ENCODE measurements around the gene SURF1. TPM values are rescaled to one million over a fixed set of nuclear protein-coding genes. Genes with fewer than 3 reads are reported as not detected.
A peak's percentile ranks its signal among the peaks of the same experiment; 100 is the strongest.

The SURF1 gene
- polyA plus RNA-seq, 3 donors, result 60.5 to 140 (median 98.4) TPM

DNA sequence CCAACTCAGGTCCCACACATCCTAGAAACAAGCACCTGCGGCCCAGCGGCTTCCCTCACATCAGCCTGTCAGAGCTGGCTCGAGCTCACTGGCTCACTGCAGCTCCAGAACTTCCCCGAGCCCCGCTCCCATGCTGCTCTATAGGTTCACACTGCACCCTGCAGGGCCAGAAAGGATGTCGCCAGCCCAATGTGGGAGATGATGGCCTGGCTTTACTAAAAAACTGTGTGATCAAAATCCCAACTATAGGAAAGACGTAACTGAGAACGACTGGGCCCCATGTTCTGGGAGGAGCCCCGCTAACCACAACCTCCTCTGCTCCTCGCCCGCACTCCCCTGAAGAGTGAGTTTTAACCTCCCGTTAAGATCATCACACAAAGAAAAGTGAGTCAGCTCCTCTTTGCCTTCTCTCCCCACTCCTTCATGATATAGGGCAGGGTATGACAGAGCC lies 15.0 kb upstream of the SURF1 start:
- H3K27ac ChIP-seq (ENCODE audit: low read depth in 1 of 2, low read length in 2 of 2), result peak overlapping the region in 1 of 2 donors; percentile 59
- no peaks in the 10 kb centered on the region for H3K9me3 Mint-ChIP-seq
- H3K36me3 Mint-ChIP-seq, result peaks cover 44 to 64% of the 10 kb centered on the region in 2 donors
- no peaks in the 10 kb centered on the region for H3K27me3 Mint-ChIP-seq (ENCODE audit: low read depth in 3 of 3)
- H3K36me3 ChIP-seq (replicated peaks in 1 of 2; ENCODE audit: control insufficient read depth in 1 of 2, insufficient read depth in 2 of 2, low read length in 2 of 2), result peaks cover 48 to 63% of the 10 kb centered on the region in 2 donors
- H3K27ac Mint-ChIP-seq, result peak overlapping the region in 6 of 7 donors; percentile 18 to 89 (median 75)
- TF ChIP-seq, protein P1, sequence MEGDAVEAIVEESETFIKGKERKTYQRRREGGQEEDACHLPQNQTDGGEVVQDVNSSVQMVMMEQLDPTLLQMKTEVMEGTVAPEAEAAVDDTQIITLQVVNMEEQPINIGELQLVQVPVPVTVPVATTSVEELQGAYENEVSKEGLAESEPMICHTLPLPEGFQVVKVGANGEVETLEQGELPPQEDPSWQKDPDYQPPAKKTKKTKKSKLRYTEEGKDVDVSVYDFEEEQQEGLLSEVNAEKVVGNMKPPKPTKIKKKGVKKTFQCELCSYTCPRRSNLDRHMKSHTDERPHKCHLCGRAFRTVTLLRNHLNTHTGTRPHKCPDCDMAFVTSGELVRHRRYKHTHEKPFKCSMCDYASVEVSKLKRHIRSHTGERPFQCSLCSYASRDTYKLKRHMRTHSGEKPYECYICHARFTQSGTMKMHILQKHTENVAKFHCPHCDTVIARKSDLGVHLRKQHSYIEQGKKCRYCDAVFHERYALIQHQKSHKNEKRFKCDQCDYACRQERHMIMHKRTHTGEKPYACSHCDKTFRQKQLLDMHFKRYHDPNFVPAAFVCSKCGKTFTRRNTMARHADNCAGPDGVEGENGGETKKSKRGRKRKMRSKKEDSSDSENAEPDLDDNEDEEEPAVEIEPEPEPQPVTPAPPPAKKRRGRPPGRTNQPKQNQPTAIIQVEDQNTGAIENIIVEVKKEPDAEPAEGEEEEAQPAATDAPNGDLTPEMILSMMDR (IDR thresholded peaks at IDR 0.05), result no peak
- H3K27me3 ChIP-seq (ENCODE audit: control insufficient read depth in 2 of 2, insufficient read depth in 2 of 2, low read length in 2 of 2), result no peaks in the 10 kb centered on the region
- DNase-seq, result no peak
- no peaks in the 10 kb centered on the region for H3K9me3 ChIP-seq (replicated peaks in 1 of 2; ENCODE audit: control insufficient read depth in 1 of 2, insufficient read depth in 1 of 2, low read length in 2 of 2)
- H3K79me2 ChIP-seq (ENCODE audit: insufficient read depth, low read length), result peaks cover 95% of the 10 kb centered on the region
- peak overlapping the region; percentile 29 for H3K9ac ChIP-seq (ENCODE audit: insufficient read depth, low read length, poor library complexity, severe bottlenecking)
- WGBS (ENCODE audit: insufficient coverage), result 67% methylated on average over 3 of the region's 12 CpGs
- peaks cover 16 to 44% of the 10 kb centered on the region in 2 donors for H3K4me1 ChIP-seq (ENCODE audit: control insufficient read depth in 1 of 2, insufficient read depth in 2 of 2, low read length in 2 of 2)
- H3K4me3 ChIP-seq (replicated peaks in 1 of 3; ENCODE audit: low read depth in 2 of 3, low read length in 3 of 3), result no peak overlapping the region
- H3K4me3 Mint-ChIP-seq, result no peak overlapping the region
- peak overlapping the region; percentile 2 for H3K4me2 ChIP-seq (replicated peaks; ENCODE audit: extremely low read depth, low read length, poor library complexity, severe bottlenecking)
- H3K4me1 Mint-ChIP-seq, result peaks cover 54% of the 10 kb centered on the region
- H2AFZ ChIP-seq (ENCODE audit: insufficient read depth, low read depth, low read length, poor library complexity, severe bottlenecking), result no peak overlapping the region
- intact Hi-C loops (cut with micrococcal nuclease), result loop anchor here in 1 of 2 donors (10.0 kb wide), 1 partner anchor 336 kb away; the partner anchor contains the start of gene GTF3C5
- peaks cover 91% of the 10 kb centered on the region for H4K20me1 ChIP-seq (ENCODE audit: insufficient read depth, low read length)

DNA sequence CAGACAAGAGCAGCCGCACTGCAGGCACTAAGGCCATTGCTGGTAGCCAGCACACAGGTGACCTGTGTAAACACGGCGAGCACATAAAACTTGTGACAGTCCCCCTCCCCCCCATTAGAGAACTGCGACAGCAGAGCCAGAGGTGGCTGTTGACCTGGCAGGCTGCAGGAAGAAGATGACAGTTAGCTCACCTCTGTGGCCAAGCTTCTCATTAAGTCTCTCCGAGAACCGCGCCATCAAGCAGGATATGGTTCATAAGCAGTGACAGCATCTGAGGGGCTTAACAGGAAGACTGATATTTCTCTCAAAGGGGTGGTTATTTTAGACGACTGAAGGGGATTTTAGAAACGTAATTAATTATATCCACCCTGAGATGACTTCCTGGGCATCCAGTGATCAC lies 14.4 kb upstream of the SURF1 start:
- peaks cover 50 to 70% of the 10 kb centered on the region in 2 donors for H3K36me3 Mint-ChIP-seq
- no peaks in the 10 kb centered on the region for H3K9me3 ChIP-seq (replicated peaks in 1 of 2; ENCODE audit: control insufficient read depth in 1 of 2, insufficient read depth in 1 of 2, low read length in 2 of 2)
- TF ChIP-seq, protein P1 (IDR thresholded peaks at IDR 0.05), result no peak
- H3K36me3 ChIP-seq (replicated peaks in 1 of 2; ENCODE audit: control insufficient read depth in 1 of 2, insufficient read depth in 2 of 2, low read length in 2 of 2), result peaks cover 54 to 69% of the 10 kb centered on the region in 2 donors
- peak overlapping the region in 1 of 2 donors; percentile 59 for H3K27ac ChIP-seq (ENCODE audit: low read depth in 1 of 2, low read length in 2 of 2)
- peaks cover 54% of the 10 kb centered on the region for H3K4me1 Mint-ChIP-seq
- peak overlapping the region in 3 of 7 donors; percentile 18 to 89 (median 47) for H3K27ac Mint-ChIP-seq
- no peak overlapping the region for H2AFZ ChIP-seq (ENCODE audit: insufficient read depth, low read depth, low read length, poor library complexity, severe bottlenecking)
- peaks cover 97% of the 10 kb centered on the region for H4K20me1 ChIP-seq (ENCODE audit: insufficient read depth, low read length)
- H3K4me3 Mint-ChIP-seq, result no peak overlapping the region
- DNase-seq, result no peak
- H3K79me2 ChIP-seq (ENCODE audit: insufficient read depth, low read length), result peaks cover 100% of the 10 kb centered on the region
- H3K27me3 ChIP-seq (ENCODE audit: control insufficient read depth in 2 of 2, insufficient read depth in 2 of 2, low read length in 2 of 2), result no peaks in the 10 kb centered on the region
- H3K4me3 ChIP-seq (replicated peaks in 1 of 3; ENCODE audit: low read depth in 2 of 3, low read length in 3 of 3), result no peak overlapping the region
- intact Hi-C loops (cut with micrococcal nuclease), result loop anchor here in 1 of 2 donors (10.0 kb wide), 1 partner anchor 336 kb away; the partner anchor contains the start of gene GTF3C5
- H3K4me2 ChIP-seq (replicated peaks; ENCODE audit: extremely low read depth, low read length, poor library complexity, severe bottlenecking), result no peak overlapping the region
- H3K9ac ChIP-seq (ENCODE audit: insufficient read depth, low read length, poor library complexity, severe bottlenecking), result peak overlapping the region; percentile 29
- H3K4me1 ChIP-seq (ENCODE audit: control insufficient read depth in 1 of 2, insufficient read depth in 2 of 2, low read length in 2 of 2), result peaks cover 15 to 42% of the 10 kb centered on the region in 2 donors
- H3K27me3 Mint-ChIP-seq (ENCODE audit: low read depth in 3 of 3), result no peaks in the 10 kb centered on the region
- 80% methylated on average over 1 of the region's 9 CpGs for WGBS (ENCODE audit: insufficient coverage)
- H3K9me3 Mint-ChIP-seq, result no peaks in the 10 kb centered on the region

Data from CD14-positive monocyte (primary cell).